ENCODE data around the gene GNA12.
"Not testable (repeated sequence)": the region's sequence is repeated elsewhere in the genome, so short reads cannot be mapped to it uniquely, and the experiment has no call there.

GNA12 gene

GRCh38 chr7:2681929-2682799 lies 161.9 kb downstream of the GNA12 start:
- H3K27ac ChIP-seq, result no peak overlapping the region
- TF ChIP-seq, protein P1, sequence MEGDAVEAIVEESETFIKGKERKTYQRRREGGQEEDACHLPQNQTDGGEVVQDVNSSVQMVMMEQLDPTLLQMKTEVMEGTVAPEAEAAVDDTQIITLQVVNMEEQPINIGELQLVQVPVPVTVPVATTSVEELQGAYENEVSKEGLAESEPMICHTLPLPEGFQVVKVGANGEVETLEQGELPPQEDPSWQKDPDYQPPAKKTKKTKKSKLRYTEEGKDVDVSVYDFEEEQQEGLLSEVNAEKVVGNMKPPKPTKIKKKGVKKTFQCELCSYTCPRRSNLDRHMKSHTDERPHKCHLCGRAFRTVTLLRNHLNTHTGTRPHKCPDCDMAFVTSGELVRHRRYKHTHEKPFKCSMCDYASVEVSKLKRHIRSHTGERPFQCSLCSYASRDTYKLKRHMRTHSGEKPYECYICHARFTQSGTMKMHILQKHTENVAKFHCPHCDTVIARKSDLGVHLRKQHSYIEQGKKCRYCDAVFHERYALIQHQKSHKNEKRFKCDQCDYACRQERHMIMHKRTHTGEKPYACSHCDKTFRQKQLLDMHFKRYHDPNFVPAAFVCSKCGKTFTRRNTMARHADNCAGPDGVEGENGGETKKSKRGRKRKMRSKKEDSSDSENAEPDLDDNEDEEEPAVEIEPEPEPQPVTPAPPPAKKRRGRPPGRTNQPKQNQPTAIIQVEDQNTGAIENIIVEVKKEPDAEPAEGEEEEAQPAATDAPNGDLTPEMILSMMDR (IDR thresholded peaks at IDR 0.05), result no peak
- no peak for TF ChIP-seq ZFX (IDR thresholded peaks at IDR 0.05; ENCODE audit: borderline replicate concordance)

- H3K27ac ChIP-seq, result no peak overlapping the region
- TF ChIP-seq ZFX (IDR thresholded peaks at IDR 0.05; ENCODE audit: borderline replicate concordance), result no peak
- TF ChIP-seq, protein P1 (IDR thresholded peaks at IDR 0.05), result peak; percentile 97
Observed at GRCh38 chr7:2680792-2681490, 163.2 kb downstream of the GNA12 start.

DNA sequence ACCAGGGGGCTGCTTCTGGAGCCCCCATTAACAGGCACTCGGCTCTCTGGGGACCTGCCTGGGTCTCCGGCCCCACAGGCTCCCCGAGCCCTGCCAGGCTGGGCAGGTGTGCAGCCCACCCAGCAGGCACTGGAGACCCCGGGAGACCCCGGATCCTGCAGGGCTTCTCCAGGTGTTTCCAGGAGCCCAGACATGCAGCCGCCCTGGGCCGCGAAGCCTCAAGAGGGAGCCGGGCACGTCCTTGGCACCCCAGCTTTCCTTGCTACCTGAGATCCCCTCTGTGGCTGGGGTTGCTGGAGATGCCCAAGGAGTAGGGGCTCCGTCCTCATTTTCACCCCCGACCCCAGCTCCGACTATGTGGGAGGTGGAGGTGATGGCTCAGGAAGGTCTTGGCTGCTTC lies 163.9 kb downstream of the GNA12 start:
- H3K27ac ChIP-seq, result no peak overlapping the region
- no peak for TF ChIP-seq ZFX (IDR thresholded peaks at IDR 0.05; ENCODE audit: borderline replicate concordance)
- TF ChIP-seq, protein P1 (IDR thresholded peaks at IDR 0.05), result no peak

- H3K27ac ChIP-seq, result not testable (repeated sequence)
Observed at GRCh38 chr7:2679135-2680127, 164.7 kb downstream of the GNA12 start.

DNA sequence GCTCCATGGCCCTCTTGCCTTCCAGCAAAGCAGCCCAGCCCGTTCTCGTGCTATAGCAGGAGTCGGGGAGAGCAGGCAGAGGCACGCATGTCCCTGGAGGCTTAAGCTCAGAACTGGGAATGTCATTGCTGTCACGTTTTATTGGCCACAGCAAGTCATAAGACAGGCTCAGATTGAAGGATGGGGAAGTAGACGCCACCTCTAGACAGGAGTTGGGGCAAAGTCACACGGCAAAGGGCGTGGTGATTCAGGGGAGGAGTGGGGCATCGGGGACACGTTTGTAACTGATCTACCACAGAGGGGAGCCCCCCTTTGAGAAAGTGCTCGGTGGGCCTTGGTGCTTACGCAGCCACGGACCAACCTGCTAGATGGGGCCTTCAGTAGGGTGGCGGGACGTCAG lies 165.7 kb downstream of the GNA12 start:
- H3K27ac ChIP-seq, result not testable (repeated sequence)

All from 22Rv1 (cell line).